CD4-positive, alpha-beta T cell (primary cell): ENCODE results near the gene KLF15. TPM values are rescaled to one million over a fixed set of nuclear protein-coding genes. Genes with fewer than 3 reads are reported as not detected.

Source experiments
- ATAC-seq: fragments of 200-7000 bp; cut with Tn5 transposase; one replicate; pipeline ENCODE4 v1.10.0; 2022; ENCODE audit warnings: mild to moderate bottlenecking; ENCODE audit not compliant: poor library complexity
- CTCF ChIA-PET: fragments of 350-600 bp; sonication (Branson Sonifier 250); formaldehyde crosslinking; loops from one replicate; lab custom pipeline; 2021; ENCODE audit warnings: antibody characterized with exemption, inconsistent platforms; lab: Charles Lee
- POLR2A ChIA-PET: fragments of 350-600 bp; sonication (Branson Sonifier 250); formaldehyde crosslinking; loops from one replicate; lab custom pipeline; 2021; ENCODE audit warnings: antibody characterized with exemption, inconsistent platforms; lab: Charles Lee
- DNase-seq, 14 experiments: peaks; one replicate each; pipeline ENCODE4 v3.0.0-alpha.2; 2013 to 2020; ENCODE audit warnings: mixed read lengths in 2 of 14
- H3K27ac ChIP-seq, 2 donors: one replicate each; pipeline versions ENCODE4 v1.5.1 to v1.7.0; 2013; ENCODE audit warnings: low read length in 2 of 2, low read depth in 1 of 2, mild to moderate bottlenecking in 1 of 2
- H3K27me3 ChIP-seq, 2 experiments: 1 replicate in 1 of 2; 2 replicates in 1 of 2; pipeline versions ENCODE4 v1.6.1 to v1.7.0; 2013; ENCODE audit warnings: low read length in 2 of 2, control low read depth in 1 of 2, mild to moderate bottlenecking in 1 of 2, moderate library complexity in 1 of 2; ENCODE audit not compliant: insufficient read depth in 2 of 2, control insufficient read depth in 1 of 2
- H3K36me3 ChIP-seq: one replicate; pipeline ENCODE4 v1.6.1; 2013; ENCODE audit warnings: low read length, control low read depth; ENCODE audit not compliant: insufficient read depth
- H3K4me1 ChIP-seq: one replicate; pipeline ENCODE4 v1.6.1; 2013; ENCODE audit warnings: low read length, control low read depth; ENCODE audit not compliant: insufficient read depth
- H3K4me3 ChIP-seq: one replicate; pipeline ENCODE4 v1.5.1; 2013; ENCODE audit warnings: mild to moderate bottlenecking, low read length, moderate library complexity
- H3K9me3 ChIP-seq, 2 experiments: 1 replicate in 1 of 2; 2 replicates in 1 of 2; pipeline versions ENCODE4 v1.6.1 to v1.7.0; 2013; ENCODE audit warnings: low read length in 2 of 2, mild to moderate bottlenecking in 2 of 2, control low read depth in 1 of 2, moderate library complexity in 1 of 2; ENCODE audit not compliant: control insufficient read depth in 1 of 2, insufficient read depth in 1 of 2
- H3K27ac Mint-ChIP-seq: one replicate; pipeline ENCODE4 v1.8.0; 2020; ENCODE audit warnings: mixed read lengths
- H3K27me3 Mint-ChIP-seq: one replicate; pipeline ENCODE4 v1.8.0; 2021; ENCODE audit warnings: mixed read lengths
- H3K36me3 Mint-ChIP-seq: one replicate; pipeline ENCODE4 v1.8.0; 2021; ENCODE audit warnings: low read depth, mixed read lengths
- H3K4me1 Mint-ChIP-seq: one replicate; pipeline ENCODE4 v1.8.0; 2021; ENCODE audit warnings: low read depth, mixed read lengths
- H3K4me3 Mint-ChIP-seq: one replicate; pipeline ENCODE4 v1.8.0; 2020; ENCODE audit warnings: mild to moderate bottlenecking, mixed read lengths
- H3K9me3 Mint-ChIP-seq: one replicate; pipeline ENCODE4 v1.8.0; 2020; ENCODE audit warnings: mixed read lengths
- intact Hi-C, 2 experiments: fragments of 100-400 bp; cut with DNase I in 1 of 2; cut with micrococcal nuclease in 1 of 2; formaldehyde crosslinking; loops; one replicate each; pipeline versions ENCODE4 v1.15.1 to v1.9.0; 2023 to 2025; cut with DNase I, micrococcal nuclease
- total RNA-seq, 174 experiments: library from RNA in 2 of 174; stranded (reverse) in 2 of 174; gene quantifications; one replicate each; pipeline ENCODE4 v1.2.3 and lab custom pipeline; 2021 to 2026
- TF ChIP-seq, protein P1 (sequence below): fragments of 200-600 bp; IDR thresholded peaks from one replicate; pipeline ENCODE4 v1.8.0; 2022; ENCODE audit warnings: antibody characterized with exemption, mild to moderate bottlenecking

KLF15 gene
- total RNA-seq, 2 experiments from 2014 or later = 0.30 TPM; not detected in 1

DNA sequence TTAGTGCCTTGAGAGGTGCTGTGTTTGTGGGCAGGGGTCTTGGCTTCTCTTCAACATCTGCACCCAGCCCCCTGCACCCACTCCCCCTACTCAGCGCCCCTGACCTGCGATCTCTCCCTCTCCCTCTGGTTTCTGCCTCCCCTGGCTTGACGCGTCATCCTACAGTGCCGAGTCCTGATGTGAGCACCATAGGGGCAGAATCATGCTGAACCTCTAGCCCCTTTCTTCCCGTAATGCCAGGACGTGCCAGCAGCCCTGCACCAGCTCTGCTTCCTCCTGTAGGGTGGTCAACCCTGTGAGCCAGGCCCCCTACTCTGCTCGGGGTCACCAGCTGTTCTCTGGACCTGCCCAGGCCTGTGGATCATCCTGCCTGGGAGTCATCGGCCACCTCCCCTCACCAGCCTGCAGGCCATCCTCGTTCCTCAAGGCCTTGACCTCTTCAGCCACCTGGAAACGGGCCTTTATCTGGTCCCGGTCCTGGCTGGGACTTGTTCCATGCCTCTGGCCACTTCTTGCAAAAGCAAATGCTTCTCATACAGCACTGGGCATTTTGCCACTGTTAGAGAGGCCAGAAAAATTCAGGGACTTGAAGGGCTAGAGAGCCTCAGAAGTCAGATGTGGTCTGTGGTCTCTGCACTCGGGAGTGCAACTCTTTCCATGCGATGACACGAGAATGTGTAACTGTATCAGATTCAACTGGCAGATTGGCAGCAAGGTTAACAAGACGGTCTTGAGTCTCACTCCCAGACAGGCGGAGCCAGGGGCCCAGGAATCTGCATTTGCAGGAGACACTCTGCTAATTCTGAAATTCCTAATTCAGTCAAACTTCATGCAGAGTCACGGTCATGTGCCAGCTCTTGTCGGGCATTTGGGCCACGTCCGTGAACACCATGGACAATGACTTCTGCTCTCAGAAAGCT is 16.7 kb upstream of the KLF15 start:
- H3K36me3 Mint-ChIP-seq = no peaks in the 10 kb centered on the region
- Histone ChIP-seq H3K27me3 (no peaks in the 10 kb centered on the region), H3K36me3 (no peaks in the 10 kb centered on the region), H3K9me3 (no peaks in the 10 kb centered on the region), H3K4me1 (no peaks in the 10 kb centered on the region), H3K4me3 (no peak overlapping the region), H3K27ac (no peak overlapping the region)
- H3K4me1 Mint-ChIP-seq = no peaks in the 10 kb centered on the region
- no peak overlapping the region for H3K27ac Mint-ChIP-seq
- no peaks in the 10 kb centered on the region for H3K27me3 Mint-ChIP-seq
- H3K9me3 Mint-ChIP-seq = no peaks in the 10 kb centered on the region
- intact Hi-C loops = no loop called here
- ChIA-PET CTCF (no interaction called here), POLR2A (no interaction called here)
- H3K4me3 Mint-ChIP-seq = no peak overlapping the region
- TF ChIP-seq, protein P1, sequence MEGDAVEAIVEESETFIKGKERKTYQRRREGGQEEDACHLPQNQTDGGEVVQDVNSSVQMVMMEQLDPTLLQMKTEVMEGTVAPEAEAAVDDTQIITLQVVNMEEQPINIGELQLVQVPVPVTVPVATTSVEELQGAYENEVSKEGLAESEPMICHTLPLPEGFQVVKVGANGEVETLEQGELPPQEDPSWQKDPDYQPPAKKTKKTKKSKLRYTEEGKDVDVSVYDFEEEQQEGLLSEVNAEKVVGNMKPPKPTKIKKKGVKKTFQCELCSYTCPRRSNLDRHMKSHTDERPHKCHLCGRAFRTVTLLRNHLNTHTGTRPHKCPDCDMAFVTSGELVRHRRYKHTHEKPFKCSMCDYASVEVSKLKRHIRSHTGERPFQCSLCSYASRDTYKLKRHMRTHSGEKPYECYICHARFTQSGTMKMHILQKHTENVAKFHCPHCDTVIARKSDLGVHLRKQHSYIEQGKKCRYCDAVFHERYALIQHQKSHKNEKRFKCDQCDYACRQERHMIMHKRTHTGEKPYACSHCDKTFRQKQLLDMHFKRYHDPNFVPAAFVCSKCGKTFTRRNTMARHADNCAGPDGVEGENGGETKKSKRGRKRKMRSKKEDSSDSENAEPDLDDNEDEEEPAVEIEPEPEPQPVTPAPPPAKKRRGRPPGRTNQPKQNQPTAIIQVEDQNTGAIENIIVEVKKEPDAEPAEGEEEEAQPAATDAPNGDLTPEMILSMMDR = no peak
- DNase-seq (no peak), ATAC-seq (no peak)

DNA sequence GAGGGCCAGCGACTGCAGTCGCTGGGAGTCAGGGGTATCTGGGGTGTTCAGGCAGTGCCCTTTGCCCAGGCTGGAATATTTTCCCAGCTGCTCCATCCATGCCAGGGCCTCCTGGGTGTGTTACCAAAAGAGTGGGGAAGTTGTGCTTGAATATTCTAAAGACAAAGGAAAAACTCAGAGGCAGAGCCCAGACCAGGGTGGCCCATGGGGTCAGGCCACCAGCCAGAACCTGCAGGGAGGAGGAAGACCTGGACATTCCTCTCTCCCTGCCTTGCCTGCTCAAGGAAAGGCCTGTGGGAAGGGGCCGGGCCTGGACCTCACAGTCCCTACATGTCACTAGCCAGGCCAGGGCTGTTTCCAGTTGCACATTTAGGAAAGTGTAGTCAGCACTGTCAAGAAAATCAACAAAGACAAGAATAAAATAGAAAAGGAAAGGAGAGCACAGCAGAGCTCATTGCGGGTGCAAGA is 16.0 kb upstream of the KLF15 start:
- ATAC-seq = no peak
- CTCF ChIA-PET = no interaction called here

DNA sequence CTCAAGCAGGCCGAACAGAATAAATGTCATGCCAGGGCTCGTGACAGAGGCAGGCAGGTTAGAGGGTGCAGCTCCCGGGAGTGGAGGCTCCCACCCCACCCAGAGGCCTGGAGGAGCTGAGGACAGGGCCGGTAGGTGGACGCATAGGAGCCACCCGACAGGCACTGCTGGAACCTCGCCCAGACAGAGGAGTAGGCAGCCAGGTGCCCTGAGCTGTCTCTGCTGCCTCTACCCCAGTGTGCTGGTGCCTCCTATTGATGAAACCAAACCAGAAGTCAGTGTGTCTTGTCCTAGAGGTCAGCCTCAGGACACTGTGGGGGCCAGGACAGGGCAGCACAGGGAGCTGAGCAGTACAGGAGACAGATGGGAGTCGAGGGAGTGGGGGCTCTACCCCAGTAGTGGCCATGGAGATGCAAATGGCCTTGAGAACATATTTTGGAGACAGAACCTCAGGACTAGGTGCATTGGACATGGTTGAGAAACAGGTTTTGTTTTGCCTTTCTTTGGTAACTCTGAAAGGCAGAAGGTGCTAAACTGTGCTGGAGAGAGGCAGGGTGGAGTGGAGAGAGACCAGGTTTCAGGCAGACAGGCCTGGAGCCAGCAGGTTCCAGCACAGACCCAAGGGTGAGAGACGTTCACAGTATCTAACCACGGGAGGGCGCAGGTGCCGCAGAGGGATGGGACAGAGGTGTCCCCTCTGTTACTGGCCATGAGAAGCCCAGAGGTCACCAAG is 15.4 kb upstream of the KLF15 start:
- intact Hi-C loops = no loop called here
- H3K4me1 Mint-ChIP-seq = no peaks in the 10 kb centered on the region
- no peaks in the 10 kb centered on the region for H3K27me3 Mint-ChIP-seq
- Histone ChIP-seq H3K36me3 (no peaks in the 10 kb centered on the region), H3K27ac (no peak overlapping the region), H3K4me3 (no peak overlapping the region), H3K27me3 (no peaks in the 10 kb centered on the region), H3K9me3 (no peaks in the 10 kb centered on the region), H3K4me1 (no peaks in the 10 kb centered on the region)
- ATAC-seq (no peak), DNase-seq (no peak)
- no peaks in the 10 kb centered on the region for H3K36me3 Mint-ChIP-seq
- TF ChIP-seq, protein P1 = no peak
- ChIA-PET CTCF (no interaction called here), POLR2A (no interaction called here)
- H3K9me3 Mint-ChIP-seq = no peaks in the 10 kb centered on the region
- H3K27ac Mint-ChIP-seq = no peak overlapping the region
- no peak overlapping the region for H3K4me3 Mint-ChIP-seq

More for the DNA sequence above, 16.0 kb upstream of the KLF15 start:
- Mint-ChIP-seq H3K27me3 (no peaks in the 10 kb centered on the region), H3K36me3 (no peaks in the 10 kb centered on the region), H3K4me1 (no peaks in the 10 kb centered on the region), H3K4me3 (no peak overlapping the region), H3K9me3 (no peaks in the 10 kb centered on the region), H3K27ac (no peak overlapping the region)
- intact Hi-C loops = no loop called here
- DNase-seq = no peak
- H3K27me3 ChIP-seq = no peaks in the 10 kb centered on the region
- no peak overlapping the region for H3K4me3 ChIP-seq
- no peaks in the 10 kb centered on the region for H3K4me1 ChIP-seq
- H3K36me3 ChIP-seq = no peaks in the 10 kb centered on the region
- no peak overlapping the region for H3K27ac ChIP-seq
- H3K9me3 ChIP-seq = no peaks in the 10 kb centered on the region
- POLR2A ChIA-PET = no interaction called here
- TF ChIP-seq, protein P1 = no peak
